NT2/D1 (cell line): Measurements from ENCODE around the gene CYP2S1.

ENCODE experiments used
- SUZ12 ChIP-seq: IDR thresholded peaks from 2 replicates; pipeline ENCODE4 v1.6.1; 2011; ENCODE audit not compliant: insufficient read length, insufficient read depth; ENCODE audit errors: extremely low read depth
- YY1 ChIP-seq: IDR thresholded peaks from 2 replicates; pipeline ENCODE4 v1.6.1; 2011; ENCODE audit not compliant: insufficient read length, insufficient read depth
- ZNF274 ChIP-seq: IDR thresholded peaks from 2 replicates; pipeline ENCODE4 v1.6.1; 2011; ENCODE audit warnings: mild to moderate bottlenecking, low read depth, low read length

DNA sequence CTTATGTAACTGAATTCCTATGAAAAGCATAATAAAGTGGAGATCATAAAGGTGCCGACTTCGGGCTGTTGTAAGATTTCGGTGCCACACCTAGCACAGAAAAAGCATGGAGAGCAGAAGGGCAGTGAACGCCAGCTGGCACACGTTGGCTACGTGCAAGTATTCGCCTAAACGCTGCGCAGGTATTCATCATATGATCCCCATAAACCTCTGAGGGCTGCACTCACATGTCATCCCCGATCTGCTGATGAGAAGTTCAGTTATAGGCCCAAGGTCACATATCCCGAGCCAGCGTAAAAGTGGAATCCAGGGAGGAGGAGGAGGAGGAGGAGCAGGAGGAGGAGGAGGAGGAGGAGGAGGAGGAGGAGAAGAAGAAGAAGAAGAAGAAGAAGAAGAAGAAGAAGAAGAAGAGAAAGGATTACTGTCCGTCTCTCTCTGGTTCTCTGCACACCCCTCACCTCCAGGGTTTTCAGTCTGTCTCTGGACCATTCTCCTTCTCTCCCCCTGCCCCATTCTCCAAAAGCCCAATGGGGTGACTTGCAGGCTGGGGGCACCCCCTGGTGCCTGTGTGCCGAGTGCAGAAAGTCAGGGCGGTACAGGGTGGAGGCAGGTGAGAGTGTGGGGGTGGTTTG lies 18.6 kb upstream of the CYP2S1 start:
- TF ChIP-seq SUZ12 (no peak), ZNF274 (no peak), YY1 (no peak)
